HG03558 (cell line): ENCODE data around the gene SPIRE1.
"Not testable (repeated sequence)": the region's sequence is repeated elsewhere in the genome, so short reads cannot be mapped to it uniquely, and the experiment has no call there.

Source experiments
- ATAC-seq: cut with Tn5 transposase; IDR thresholded peaks from one replicate; pipeline ENCODE4 v1.9.1; 2021; ENCODE audit warnings: moderate number of reproducible peaks; ENCODE audit not compliant: unreplicated experiment; ENCODE audit errors: extremely low read depth

Gene SPIRE1

DNA sequence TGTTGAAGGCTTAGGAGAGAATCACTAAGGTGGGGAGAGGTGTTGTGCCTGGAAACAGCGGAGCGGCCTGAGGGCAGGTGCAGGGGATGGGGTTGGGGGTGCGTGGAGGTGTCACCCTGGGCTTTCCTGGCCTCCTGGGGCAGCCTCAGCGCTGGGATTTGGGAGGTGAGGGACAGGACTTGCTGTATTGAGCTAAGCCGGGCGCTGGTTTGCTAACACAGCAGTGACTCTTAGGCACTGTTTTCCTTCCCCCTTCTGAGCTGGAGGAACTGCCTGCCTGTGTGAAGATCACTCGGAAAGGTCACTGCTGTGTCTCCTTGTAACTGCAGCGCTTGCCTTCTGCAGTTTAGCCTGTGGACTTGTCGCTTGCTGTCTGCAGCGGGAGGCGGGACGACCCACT lies 229.0 kb downstream of the SPIRE1 start:
- no peak for ATAC-seq

DNA sequence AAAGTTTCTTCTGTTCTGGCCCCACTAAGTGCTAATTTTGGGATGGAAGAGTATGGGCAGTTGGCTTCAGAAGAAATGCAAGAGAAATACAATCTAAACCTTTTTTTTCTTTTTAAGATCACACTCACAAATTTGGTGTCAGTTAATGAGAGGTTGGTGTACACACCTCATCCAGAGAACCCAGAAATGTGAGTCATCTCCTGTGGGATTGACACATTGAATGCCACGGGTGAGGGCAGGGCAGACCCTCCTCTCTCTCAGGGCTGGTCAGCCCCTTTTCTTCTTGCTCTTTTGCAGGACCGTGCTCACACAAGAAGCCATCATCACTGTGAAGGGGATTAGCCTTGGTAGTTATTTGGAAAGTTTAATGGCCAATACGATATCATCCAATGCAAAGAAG lies 231.0 kb downstream of the SPIRE1 start:
- no peak for ATAC-seq

DNA sequence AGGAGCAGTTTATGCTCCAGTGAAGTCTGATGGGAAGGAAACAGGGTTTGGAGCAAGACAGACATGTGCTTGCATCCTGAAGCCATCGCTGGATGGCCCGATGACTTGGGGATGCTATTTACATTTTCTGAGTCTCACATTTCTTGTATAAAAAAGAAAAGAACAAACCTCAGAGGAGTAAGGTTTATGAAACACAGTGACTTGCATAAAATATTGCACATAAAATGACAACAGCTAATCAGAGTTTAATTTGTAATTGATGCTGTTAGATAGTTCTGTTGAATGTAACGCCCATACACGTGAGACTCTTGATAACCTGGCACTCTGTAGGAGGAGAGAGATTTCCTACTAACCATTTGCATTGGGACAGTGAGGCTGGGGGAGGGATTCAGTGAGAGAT lies 233.7 kb downstream of the SPIRE1 start:
- ATAC-seq = no peak

DNA sequence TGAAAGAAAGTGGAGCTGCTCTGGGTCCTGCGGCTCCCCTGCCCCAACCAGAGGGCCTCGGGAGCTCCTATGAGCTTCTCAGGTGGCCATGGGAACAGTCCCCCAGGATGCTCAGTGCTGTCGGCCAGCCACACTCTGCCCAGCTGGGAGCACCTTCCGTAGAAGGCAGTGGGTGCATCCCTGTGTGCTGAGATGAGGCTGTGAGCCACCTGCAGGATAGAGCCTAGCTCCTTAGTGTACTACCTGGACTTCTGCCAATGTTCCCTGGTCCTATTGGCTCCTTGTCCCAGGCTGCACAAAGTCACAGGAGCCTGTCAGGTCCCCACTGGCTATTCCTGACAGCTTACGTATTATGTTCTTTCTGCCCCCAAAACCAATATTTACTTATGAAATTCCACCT lies 234.1 kb downstream of the SPIRE1 start:
- ATAC-seq = no peak

DNA sequence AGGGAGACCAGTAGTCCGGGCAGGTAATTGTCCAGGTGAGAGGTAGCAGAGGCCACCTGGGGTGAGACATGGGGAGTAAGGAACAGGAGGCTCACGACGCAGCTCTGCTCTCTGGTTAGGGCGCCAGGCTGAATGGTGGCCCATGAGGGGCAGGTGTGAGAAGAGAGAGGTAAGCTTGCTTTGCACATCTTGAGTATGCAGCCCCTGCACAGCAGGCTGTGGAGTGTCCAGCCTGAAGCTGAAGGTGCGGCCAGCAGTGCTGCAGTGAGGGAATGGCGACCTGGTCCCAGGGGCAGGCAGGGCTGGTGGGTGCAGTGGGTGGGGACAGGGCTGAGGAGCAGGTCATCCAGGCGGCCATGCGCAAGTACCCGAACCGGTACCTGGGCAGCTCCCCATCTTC lies 234.5 kb downstream of the SPIRE1 start:
- no peak for ATAC-seq

DNA sequence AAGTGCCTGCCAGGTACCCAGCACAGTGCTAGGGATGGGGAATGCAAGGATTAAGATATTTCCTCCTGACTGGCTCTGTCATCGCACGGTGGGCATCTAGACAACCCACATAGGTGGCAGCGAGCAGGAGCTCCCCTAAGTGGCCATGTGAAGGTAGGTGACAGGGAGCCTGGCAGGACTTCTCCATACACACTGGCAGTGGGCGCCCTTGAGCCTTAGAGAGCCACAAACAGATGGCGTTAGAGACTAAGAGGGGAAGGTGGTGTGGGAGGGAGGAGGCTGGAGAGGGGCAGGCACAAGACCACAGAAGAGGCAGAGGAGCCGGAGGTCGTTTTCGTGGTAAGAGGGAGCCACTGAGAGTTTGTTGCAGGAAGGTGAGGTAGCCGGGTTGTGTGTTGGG lies 235.0 kb downstream of the SPIRE1 start:
- no peak for ATAC-seq

DNA sequence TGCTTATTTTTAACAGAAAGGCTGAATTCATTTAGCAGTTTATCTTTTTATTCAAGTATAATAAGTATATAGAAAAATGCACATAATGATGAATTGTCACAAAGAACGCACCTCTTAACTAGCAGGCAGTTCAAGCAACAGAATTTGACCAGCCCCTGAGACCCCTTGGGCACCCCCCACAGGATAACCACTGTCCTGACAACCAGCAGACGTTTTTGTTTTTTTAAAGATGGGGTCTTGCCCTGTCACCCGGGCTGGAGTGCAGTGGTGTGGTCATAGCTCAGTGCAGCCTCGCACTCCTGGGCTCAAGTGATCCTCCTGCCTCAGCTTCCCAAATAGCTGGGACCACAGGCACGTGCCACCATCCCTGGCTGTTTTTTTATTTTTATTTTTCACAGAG lies 236.2 kb downstream of the SPIRE1 start:
- no peak for ATAC-seq

DNA sequence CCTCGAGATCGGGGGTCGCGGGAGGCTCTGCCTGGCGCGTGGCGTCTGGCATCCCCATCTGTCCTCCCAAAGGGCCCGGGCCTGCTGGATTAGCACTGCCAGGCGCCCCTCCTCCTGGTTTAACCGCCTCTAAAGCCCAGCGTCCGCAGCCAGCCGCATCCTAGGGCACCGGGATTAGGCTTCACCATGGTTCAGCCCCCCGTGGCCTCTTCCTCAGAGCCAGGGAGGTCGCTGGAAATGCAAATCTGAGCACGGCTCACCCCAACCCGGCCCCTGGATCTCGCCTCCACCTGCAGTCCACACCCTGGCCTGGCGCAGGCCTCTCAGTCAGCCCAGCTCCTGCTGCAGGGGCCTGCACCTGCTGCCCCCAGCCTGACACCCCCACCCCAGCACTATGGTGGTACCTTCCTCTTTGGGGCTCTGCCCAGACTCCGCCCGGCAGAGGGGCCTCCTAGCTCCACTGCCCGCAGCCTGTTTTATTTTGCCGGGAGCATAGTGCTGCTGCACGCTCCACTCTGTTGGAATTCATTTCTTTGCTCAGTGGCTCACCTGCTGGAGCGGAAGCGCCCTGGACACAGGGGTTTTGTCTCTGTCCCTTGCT lies 237.0 kb downstream of the SPIRE1 start:
- no peak for ATAC-seq

DNA sequence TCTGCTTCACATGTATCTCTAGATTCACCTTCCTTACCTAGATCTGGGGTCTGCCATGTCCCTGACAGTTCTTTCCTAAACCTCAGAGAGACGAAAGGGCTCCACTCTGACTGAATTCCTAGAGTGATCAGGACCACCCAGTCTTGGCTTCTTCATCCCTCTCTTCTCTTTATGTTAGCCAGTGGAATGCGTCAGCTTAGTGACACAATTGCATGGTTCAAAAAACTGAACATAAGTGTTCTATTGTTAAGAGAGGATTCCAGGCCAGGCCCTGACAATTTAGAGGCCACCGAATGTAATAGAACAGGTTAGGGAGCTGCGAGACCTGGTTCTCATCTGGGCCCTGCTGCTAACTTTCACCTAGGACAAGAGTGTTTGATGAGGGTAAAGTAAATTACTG lies 240.2 kb downstream of the SPIRE1 start:
- ATAC-seq = no peak

DNA sequence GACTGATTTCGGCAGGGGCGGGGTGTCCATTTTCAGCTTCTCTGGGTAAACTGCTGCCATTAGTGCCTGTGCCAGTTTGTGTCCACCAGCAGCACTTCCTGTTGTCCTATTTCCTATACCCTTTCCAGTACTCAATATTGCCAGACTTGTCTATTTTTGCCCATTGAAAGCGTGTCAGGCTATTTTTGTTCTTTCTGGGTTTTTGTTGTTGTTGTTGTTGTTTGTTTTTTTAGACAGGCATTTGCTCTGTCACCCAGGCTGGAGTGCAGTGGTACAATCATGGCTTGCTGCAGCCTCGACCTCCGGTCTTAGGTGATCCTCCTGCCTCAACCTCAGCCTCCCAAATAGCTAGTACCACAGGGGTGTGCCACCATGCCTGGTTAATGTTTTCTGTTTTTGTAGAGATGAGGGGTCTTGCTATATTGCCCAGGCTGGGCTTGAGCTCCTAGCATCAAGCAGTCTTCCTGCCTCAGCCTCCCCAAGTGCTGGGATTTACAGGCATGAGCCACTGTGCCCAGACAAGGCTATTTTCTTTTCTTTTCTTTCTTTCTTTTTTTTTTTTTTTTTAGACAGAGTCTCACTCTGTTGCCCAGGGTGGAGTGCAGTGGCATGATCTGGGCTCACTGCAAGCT lies 241.7 kb downstream of the SPIRE1 start:
- ATAC-seq = no peak

DNA sequence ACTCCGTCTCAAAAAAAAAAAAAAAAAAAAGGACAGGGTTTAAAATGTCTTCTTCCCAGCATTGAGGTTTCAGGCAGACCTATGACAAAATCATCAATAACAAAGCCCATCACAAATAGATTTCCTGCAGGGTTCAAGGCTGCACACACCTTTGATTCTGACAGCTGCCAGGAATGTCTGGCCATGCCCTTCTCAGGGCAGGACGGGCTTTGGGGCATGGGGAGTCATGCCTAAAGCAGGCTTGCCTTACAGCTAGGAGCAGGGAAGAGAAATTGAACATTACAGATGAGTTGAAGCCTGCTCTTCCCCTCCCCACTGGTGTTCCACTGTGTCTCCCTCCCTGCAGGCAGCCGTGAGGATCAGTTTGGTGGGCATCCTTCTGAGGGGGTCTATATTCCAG lies 246.5 kb downstream of the SPIRE1 start:
- no peak for ATAC-seq

DNA sequence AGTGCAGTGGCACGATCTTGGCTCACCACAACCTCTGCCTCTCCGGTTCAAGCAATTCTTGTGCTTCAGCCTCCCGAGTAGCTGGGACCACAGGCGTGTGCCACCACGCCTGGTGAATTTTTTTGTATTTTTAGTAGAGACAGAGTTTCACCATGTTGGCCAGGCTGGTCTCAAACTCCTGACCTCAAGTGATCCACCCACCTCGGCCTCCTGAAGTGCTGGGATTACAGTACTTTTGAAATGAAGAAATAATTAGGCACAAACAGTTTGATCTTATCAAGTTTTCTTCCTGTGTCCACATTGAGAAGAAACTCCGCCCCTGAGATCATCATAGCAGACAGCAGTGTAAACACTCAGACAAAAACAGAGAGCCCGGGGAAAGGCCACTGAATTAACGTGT lies 247.2 kb downstream of the SPIRE1 start:
- ATAC-seq = not testable (repeated sequence)

DNA sequence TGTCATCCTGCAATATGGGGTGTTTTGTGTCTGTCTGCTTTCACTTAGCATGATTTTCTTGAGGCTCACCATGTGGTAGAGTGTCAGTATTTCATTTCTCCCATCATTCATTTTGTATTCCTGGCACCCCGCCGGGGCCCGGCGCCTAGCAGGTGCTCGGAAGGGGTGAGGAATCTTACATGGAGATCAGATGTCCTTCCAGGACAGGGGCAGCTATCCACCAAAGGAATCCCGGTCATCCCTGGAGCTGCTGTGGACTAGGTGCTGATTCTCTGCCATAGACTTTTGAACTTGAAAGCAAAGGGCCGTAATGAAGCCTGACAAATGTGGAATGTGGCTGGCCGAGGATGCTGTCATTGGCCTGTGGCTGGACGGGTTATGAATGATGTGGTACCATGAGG lies 247.8 kb downstream of the SPIRE1 start:
- ATAC-seq = no peak

DNA sequence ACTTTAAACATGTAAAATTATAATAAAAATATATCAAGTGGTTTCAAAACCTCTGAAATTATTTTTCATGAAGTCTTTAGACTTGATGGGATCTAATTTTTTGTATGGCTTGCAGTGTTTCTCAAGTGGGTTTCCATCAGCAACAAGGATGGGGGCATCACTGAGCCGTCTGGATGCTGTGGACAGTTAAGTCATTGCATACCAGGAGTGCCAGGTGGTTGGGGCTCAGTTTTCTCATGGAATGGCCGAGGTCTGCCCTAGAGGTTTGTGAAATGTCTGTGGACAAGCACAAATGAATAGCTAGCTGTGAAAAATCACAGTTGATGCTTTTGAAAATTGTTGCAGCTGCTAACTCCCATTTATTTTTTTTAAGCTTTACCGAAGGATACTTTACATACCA lies 248.4 kb downstream of the SPIRE1 start:
- ATAC-seq = no peak

DNA sequence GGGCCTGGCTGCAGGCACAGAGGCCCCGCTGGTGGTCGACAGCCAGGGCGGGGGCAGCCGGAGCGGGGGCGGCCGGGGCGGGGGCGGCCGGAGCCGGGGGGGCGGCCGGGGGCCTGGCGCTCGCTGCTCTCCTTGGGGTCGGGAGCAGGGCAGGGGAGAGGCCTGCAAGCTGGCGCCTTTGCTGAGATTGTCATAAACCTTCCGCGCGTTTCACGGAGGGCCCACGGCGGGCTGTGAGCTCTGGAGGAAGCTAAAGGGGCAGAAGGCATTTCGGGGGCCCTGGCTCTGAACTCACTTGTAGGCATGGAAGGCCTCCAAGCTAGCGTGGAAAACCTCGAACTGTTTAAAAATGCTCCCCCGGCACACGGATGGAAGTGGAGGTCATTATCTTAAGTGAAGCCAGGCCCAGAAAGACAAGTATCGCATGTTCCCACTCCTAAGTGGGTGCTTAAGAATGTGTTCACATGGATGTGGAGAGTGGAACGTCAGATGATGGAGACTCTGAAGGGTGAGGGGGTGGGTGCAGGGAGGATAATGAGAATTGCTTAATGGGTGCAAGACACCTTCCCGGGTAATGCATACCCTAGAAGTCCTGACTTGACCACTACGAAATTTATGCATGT lies 249.5 kb downstream of the SPIRE1 start:
- no peak for ATAC-seq

DNA sequence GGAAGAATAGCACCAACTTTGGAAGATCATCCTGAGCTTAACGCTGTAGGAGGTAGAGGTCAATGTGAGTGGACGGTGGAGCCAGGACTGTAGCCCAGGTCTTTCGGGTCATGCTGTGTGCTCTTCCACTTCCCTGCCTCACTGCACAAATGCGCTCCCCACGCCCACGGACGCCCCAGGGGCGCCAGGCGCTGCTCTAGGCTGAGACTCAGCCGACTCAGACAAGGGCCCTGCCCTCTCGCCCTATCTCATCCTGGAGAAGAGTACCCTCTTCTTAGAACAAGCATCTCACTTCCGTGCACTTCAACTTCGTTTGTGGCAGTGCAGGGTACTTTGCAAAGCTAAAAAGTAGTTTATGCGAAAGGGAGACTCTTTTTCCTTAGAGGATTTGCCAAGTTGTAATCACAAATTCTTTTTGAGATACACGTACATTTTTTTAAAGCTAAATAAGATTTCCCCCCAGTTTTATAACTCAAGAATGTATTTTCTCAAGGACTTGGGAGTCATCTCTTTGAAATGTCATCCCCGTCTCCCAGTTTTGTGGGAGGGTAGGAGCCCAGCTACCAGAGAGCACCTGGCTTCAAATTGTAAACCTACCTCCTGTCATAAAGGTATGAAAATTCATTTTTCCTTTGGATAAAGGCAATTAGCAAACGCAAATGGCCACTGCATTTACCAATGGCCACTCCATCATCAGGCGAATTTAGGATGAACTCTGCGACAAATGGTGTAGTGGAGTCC lies 251.4 kb downstream of the SPIRE1 start:
- ATAC-seq = no peak

DNA sequence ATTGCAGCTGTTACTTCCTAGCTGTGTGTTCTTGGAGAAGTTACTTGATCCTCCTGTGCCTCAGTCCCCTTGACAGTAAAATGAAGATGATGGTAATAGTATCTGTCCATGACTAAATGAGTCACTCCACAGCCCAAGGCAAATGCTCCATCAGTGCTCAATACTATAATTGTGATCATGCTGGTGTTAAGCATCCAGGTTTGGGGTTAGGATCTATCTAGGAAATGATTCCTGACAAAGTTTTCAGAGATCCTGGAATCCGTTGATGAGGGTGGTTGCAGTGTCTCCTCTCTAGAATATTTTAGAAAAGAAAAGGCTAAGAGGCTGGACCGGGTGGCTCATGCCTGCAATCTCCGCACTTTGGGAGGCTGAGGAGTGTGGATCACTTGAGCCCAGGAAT lies 252.8 kb downstream of the SPIRE1 start:
- ATAC-seq = no peak

DNA sequence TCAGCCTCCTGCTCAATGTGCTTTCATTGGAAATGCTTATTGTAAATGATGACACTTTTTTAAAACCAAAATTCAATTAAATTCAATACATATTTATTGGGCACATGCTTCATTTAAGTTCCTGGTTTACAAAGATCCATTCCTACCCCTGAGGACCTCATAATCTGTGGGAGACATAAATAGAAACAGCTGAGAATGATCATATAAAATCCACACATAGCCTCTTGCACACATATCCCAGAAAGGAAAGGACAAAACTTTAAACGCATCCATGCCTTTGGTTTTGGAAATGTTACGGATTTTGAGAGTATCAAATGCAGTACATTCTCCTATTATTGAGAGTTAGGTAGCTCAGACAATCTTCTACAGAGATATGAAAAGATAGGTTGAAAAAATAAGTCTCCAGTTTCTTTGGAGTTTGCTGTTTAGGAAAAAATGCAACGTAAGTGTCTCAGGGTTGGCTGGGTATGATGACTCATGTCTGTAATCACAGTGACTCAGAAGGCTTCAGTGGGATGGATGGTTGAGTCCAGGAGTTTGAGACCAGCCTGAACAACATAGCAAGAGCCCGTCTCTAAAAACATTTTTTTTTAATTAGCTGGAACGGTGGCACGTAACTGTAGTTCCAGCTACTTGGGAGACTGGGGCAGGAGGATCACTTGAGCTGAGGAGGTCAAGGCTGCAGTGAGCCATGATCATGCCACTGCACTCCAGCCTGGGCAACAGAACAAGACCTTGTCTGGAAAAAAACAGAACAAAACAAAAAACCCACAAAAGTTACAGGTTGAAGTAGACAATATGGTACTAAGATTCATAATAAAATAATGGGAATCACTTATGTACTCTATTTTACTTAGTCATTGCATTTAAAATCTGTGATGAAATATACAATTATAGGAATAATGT lies 254.1 kb downstream of the SPIRE1 start:
- no peak for ATAC-seq

DNA sequence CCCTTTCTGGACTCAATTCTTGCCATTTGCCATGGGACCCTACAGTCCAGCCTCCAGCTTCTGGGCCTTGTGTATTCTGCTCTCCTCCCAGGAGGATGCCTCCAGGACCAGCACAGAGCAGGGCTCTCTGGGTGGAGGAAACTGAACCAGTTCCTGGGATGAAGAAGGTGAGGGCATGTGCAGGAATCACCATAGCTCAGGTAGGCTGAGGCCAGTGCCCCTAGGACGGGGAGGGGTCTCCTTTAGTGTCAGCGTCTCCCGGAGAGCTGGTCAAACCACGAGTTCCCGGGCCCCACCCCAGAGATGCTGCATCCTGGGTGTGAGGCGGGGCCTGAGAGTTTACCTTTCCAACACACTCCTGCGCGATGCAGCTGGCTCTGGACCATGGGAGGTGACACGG lies 256.0 kb downstream of the SPIRE1 start:
- no peak for ATAC-seq

DNA sequence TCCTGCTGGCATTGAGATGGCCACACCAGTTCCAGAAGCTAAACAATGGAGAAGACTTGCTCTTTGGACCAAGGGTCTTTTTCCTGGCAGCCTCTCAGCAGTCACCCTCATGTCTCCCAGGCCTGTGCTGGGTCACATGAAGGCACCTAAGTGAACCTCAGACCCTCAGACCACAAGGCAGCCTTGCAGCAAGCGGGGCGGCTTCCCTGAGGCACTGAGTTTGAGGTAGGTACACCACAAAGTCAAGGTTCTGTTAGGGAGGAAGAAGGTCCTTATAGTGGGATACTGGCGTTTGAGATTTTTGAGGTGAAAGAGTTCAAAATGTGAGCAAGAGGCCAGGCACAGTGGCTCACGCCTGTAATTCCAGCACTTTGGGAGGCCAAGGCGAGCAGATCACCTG lies 258.7 kb downstream of the SPIRE1 start:
- ATAC-seq = no peak
